Gastrocnemius medialis (tissue), 4 donors: ENCODE measurements around the gene SLCO4A1. TPM values are rescaled to one million over a fixed set of nuclear protein-coding genes. Genes with fewer than 3 reads are reported as not detected.

Experiments
- ATAC-seq, 2 donors: fragments of 150-250 bp; one replicate each; pipeline ENCODE4 v1.9.1; 2016
- DNase-seq, 2 donors: peaks; one replicate each; pipeline ENCODE4 v3.0.0-alpha.2; 2019
- H3K27ac ChIP-seq, 4 donors: fragments of 200-600 bp; sonication (generic); 1 replicate in 1 of 4; 2 replicates in 3 of 4; pipeline ENCODE4 v1.5.1; 2016 to 2018; ENCODE audit warnings: mild to moderate bottlenecking in 2 of 4, moderate library complexity in 1 of 4
- H3K27me3 ChIP-seq, 3 donors: fragments of 200-600 bp; sonication (generic) in 2 of 3; 1 replicate in 1 of 3; 2 replicates in 2 of 3; pipeline versions ENCODE4 v1.5.1 to v1.6.0; 2016 to 2019; ENCODE audit warnings: mild to moderate bottlenecking in 1 of 3, moderate library complexity in 1 of 3
- H3K36me3 ChIP-seq, 2 donors: fragments of 200-600 bp; sonication (generic) in 1 of 2; one replicate each; pipeline ENCODE4 v1.5.1; 2017 to 2018
- H3K4me1 ChIP-seq, 2 donors: fragments of 200-600 bp; sonication (generic) in 1 of 2; one replicate each; pipeline ENCODE4 v1.5.1; 2016 to 2017; ENCODE audit warnings: mild to moderate bottlenecking in 2 of 2
- H3K4me3 ChIP-seq, 4 donors: fragments of 200-600 bp; sonication (generic) in 3 of 4; 1 replicate in 1 of 4; 2 replicates in 3 of 4; pipeline ENCODE4 v1.5.1; 2016 to 2019; ENCODE audit warnings: mild to moderate bottlenecking in 2 of 4
- H3K9me3 ChIP-seq, 3 donors: fragments of 200-600 bp; sonication (generic) in 2 of 3; 1 replicate in 1 of 3; 2 replicates in 2 of 3; pipeline ENCODE4 v1.5.1; 2016 to 2019
- CTCF ChIP-seq, 5 experiments: fragments of 450-650 bp in 3 of 5; fragments of 200-600 bp in 2 of 5; sonication (generic) in 2 of 5; IDR thresholded peaks in 4 of 5; conservative IDR thresholded peaks in 1 of 5; 1 replicate in 4 of 5; 2 replicates in 1 of 5; pipeline ENCODE4 v1.5.1; 2016 to 2019; ENCODE audit warnings: antibody characterized with exemption in 5 of 5, mild to moderate bottlenecking in 3 of 5, moderate library complexity in 3 of 5
- POLR2A ChIP-seq, 2 donors: fragments of 450-650 bp; IDR thresholded peaks; one replicate each; pipeline ENCODE4 v1.6.1; 2017; ENCODE audit warnings: antibody characterized with exemption in 2 of 2, mild to moderate bottlenecking in 2 of 2, moderate library complexity in 2 of 2
- in situ Hi-C, 4 donors: fragments of 200-750 bp; cut with MboI; loops; one replicate each; pipeline versions ENCODE4 v1.15.0 to v1.8.0; 2017; ENCODE audit warnings: low sequenced_read_pairs in 4 of 4
- intact Hi-C: fragments of 100-400 bp; cut with DNase I; formaldehyde crosslinking; loops from one replicate; pipeline ENCODE4 v1.15.1; 2023; ENCODE audit warnings: low total_unique reads
- total RNA-seq, 4 donors: library from RNA; depleted of rRNA; stranded (reverse); fragments of >200 nt; gene quantifications; one replicate each; pipeline versions ENCODE4 v1.1.0 to v1.2.3, GENCODE V29; 2016

Gene SLCO4A1
- total RNA-seq, 4 donors from 2014 or later: 20.4 to 26.9 (median 21.8) TPM

- Histone ChIP-seq H3K27me3 (peaks cover 9 to 25% (median 18%) of the 10 kb centered on the region in 3 donors), H3K36me3 (no peaks in the 10 kb centered on the region), H3K9me3 (no peaks in the 10 kb centered on the region), H3K4me3 (no peak overlapping the region), H3K4me1 (no peaks in the 10 kb centered on the region), H3K27ac (no peak overlapping the region)
- DNase-seq (no peak), ATAC-seq (no peak)
- TF ChIP-seq POLR2A (IDR thresholded peaks at IDR 0.05) (no peak), CTCF (IDR thresholded peaks at IDR 0.05 in 4 of 5, conservative IDR thresholded peaks at IDR 0.05 in 1 of 5) (no peak)
- in situ Hi-C loops: no loop called here
- intact Hi-C loops: no loop called here
Observed at GRCh38 chr20:62694868-62695267, 52.6 kb downstream of the SLCO4A1 start.

DNA sequence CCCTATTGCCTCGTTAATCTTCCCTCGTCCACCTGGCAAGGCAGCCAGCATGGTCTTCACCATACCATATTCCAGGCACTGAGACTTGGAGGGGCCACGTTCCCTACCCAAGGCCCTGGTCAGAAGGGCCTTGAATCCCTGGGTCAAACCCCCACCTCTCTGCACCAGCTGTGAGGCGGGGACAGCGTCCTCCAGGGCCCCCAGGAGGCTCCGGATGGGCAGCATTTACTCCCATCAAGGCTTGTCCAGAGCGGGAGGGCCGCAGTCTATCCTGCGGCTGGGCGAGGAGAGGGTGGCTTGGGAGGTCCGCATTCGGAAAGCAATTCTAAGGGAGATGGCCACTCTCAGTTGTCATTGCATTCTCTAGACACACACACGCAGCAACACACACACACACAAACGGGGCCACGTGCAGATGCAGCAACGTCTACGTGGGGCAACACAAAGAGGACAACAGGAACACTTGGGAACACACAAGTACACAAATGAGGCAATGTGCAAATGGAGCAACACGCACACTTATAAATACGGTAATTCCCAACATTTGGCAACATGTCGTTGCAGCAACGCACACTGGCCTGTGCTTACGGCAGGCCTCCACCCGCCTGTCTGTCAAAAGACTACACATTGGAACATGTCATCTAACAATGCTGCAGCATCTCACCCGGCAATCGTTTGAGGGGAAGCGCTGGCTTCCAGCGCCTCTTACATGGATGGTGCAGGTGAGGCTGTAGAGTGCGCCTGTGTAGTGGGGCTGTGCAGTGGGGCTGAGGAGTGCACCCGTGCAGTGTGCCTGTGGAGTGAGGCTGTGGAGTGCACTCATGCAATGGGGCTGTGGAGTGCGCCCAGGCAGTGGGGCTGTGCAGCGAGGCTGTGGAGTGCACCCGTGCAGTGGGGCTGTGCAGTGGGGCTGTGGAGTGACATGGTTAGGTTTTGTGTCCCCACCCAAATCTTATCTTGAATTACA, 53.4 kb downstream of the SLCO4A1 start:
- no peaks in the 10 kb centered on the region for H3K4me1 ChIP-seq
- in situ Hi-C loops: no loop called here
- ATAC-seq: no peak
- no peak overlapping the region for H3K4me3 ChIP-seq
- intact Hi-C loops: no loop called here
- peaks cover 9 to 25% (median 18%) of the 10 kb centered on the region in 3 donors for H3K27me3 ChIP-seq
- no peaks in the 10 kb centered on the region for H3K36me3 ChIP-seq
- H3K9me3 ChIP-seq: no peaks in the 10 kb centered on the region
- no peak overlapping the region for H3K27ac ChIP-seq
- TF ChIP-seq CTCF (IDR thresholded peaks at IDR 0.05 in 4 of 5, conservative IDR thresholded peaks at IDR 0.05 in 1 of 5) (no peak), POLR2A (IDR thresholded peaks at IDR 0.05) (no peak)
- DNase-seq: no peak

- ATAC-seq: no peak
- intact Hi-C loops (no loop called here), in situ Hi-C loops (no loop called here)
- H3K27me3 ChIP-seq: peaks cover 9 to 24% (median 18%) of the 10 kb centered on the region in 3 donors
- TF ChIP-seq POLR2A (IDR thresholded peaks at IDR 0.05) (no peak), CTCF (IDR thresholded peaks at IDR 0.05 in 4 of 5, conservative IDR thresholded peaks at IDR 0.05 in 1 of 5) (no peak)
- no peaks in the 10 kb centered on the region for H3K9me3 ChIP-seq
- no peak for DNase-seq
- no peak overlapping the region for H3K4me3 ChIP-seq
- no peaks in the 10 kb centered on the region for H3K4me1 ChIP-seq
- H3K27ac ChIP-seq: no peak overlapping the region
- H3K36me3 ChIP-seq: no peaks in the 10 kb centered on the region
Observed at GRCh38 chr20:62696434-62696957, 54.2 kb downstream of the SLCO4A1 start.

DNA sequence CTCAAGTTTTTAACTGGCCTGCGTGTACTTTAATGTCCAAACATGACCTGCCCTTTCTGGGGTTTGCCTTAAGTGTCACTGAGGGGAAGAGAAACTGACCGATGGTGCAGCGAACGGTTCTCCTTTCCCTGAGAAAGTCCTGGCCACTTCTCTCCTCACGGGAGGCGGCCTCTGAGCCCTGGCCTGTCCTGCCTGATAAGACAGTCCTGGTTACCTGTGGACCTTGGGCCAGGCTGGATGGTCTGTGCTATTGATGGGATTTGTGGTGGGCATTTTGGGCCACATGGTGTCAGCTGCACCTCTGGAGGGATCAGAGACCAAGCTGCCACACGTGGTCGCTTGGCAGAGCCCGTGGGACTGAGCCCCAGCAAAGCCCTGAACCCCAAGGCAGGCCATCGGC, 54.7 kb downstream of the SLCO4A1 start:
- no peak overlapping the region for H3K4me3 ChIP-seq
- in situ Hi-C loops: no loop called here
- no peak for DNase-seq
- intact Hi-C loops: no loop called here
- H3K36me3 ChIP-seq: no peaks in the 10 kb centered on the region
- H3K27me3 ChIP-seq: peaks cover 9 to 19% (median 14%) of the 10 kb centered on the region in 3 donors
- TF ChIP-seq CTCF (IDR thresholded peaks at IDR 0.05 in 4 of 5, conservative IDR thresholded peaks at IDR 0.05 in 1 of 5) (no peak), POLR2A (IDR thresholded peaks at IDR 0.05) (no peak)
- no peak overlapping the region for H3K27ac ChIP-seq
- no peaks in the 10 kb centered on the region for H3K4me1 ChIP-seq
- no peaks in the 10 kb centered on the region for H3K9me3 ChIP-seq
- ATAC-seq: no peak
